HepG2 (cell line): ENCODE data around the gene CYB5A. TPM values are rescaled to one million over a fixed set of nuclear protein-coding genes. Genes with fewer than 3 reads are reported as not detected.

ENCODE experiments used
- ATAC-seq: fragments of 200-7000 bp; cut with Tn5 transposase; 3 replicates; pipeline ENCODE4 v1.9.1; 2020; ENCODE audit warnings: mild to moderate bottlenecking, moderate library complexity
- BruUV-seq: library from RNA; stranded (reverse); fragments of 400-500 nt; replicated peaks from 2 replicates; lab custom pipeline; 2021; lab: Mats Ljungman, UMichigan
- CTCF ChIA-PET: fragments of 300-600 bp; formaldehyde crosslinking; extraction: SDS; loops from one replicate; lab custom pipeline; 2021; ENCODE audit warnings: low total read pairs, inconsistent platforms, low intra/inter-chr PET ratio; lab: Yijun Ruan, JAX
- POLR2A ChIA-PET: fragments of 350-600 bp; sonication (Branson Sonifier 250); formaldehyde crosslinking; loops from one replicate; lab custom pipeline; 2020; ENCODE audit warnings: antibody characterized with exemption, inconsistent platforms; lab: Yijun Ruan, JAX
- DNase-seq: peaks from one replicate; pipeline ENCODE4 v3.0.0-alpha.2; 2015; ENCODE audit warnings: low spot score
- FAIRE-seq: peaks from 3 replicates; lab custom pipeline; 2011; peaks lifted over from hg19 to GRCh38; lab: Jason Lieb, UNC
- H2AFZ ChIP-seq: one replicate; pipeline ENCODE4 v1.6.1; 2011; ENCODE audit warnings: low read length, inconsistent platforms
- H3K27ac ChIP-seq: fragments of 300-600 bp; 3 replicates; pipeline ENCODE4 v1.8.0; 2011; ENCODE audit warnings: mixed run types, mild to moderate bottlenecking, mixed read lengths, low read length, inconsistent platforms; ENCODE audit not compliant: insufficient read depth; ENCODE audit errors: extremely low read length
- H3K27me3 ChIP-seq, 2 experiments: fragments of 200-600 bp in 1 of 2; 2 replicates in 1 of 2; 3 replicates in 1 of 2; pipeline versions ENCODE4 v1.6.0 to v1.8.0; 2011; ENCODE audit warnings: low read length in 2 of 2, mild to moderate bottlenecking in 2 of 2, moderate library complexity in 2 of 2, inconsistent platforms in 1 of 2; ENCODE audit not compliant: insufficient read depth in 2 of 2, control insufficient read depth in 1 of 2
- H3K36me3 ChIP-seq, 2 experiments: fragments of 200-600 bp in 1 of 2; replicated peaks in 1 of 2; 2 replicates in 1 of 2; 3 replicates in 1 of 2; pipeline versions ENCODE4 v1.5.1 to v1.8.0; 2011; ENCODE audit warnings: low read length in 2 of 2, inconsistent platforms in 1 of 2; ENCODE audit not compliant: insufficient read depth in 2 of 2, control insufficient read depth in 1 of 2
- H3K4me1 ChIP-seq: 2 replicates; pipeline ENCODE4 v1.5.1; 2012; ENCODE audit warnings: low read length, inconsistent platforms; ENCODE audit not compliant: insufficient read depth
- H3K4me2 ChIP-seq: 2 replicates; pipeline ENCODE4 v1.6.0; 2011; ENCODE audit warnings: low read depth, low read length, inconsistent platforms
- H3K4me3 ChIP-seq, 3 experiments: fragments of 200-600 bp in 1 of 3; sonication (generic), shearing (Covaris generic) in 1 of 3; replicated peaks in 1 of 3; 2 replicates each; pipeline ENCODE4 v1.5.1; 2011 to 2016; ENCODE audit warnings: low read length in 3 of 3, inconsistent platforms in 2 of 3, low read depth in 2 of 3, mild to moderate bottlenecking in 2 of 3, control low read depth in 1 of 3, mixed read lengths in 1 of 3; ENCODE audit not compliant: insufficient read depth in 1 of 3
- H3K79me2 ChIP-seq: one replicate; pipeline ENCODE4 v1.6.1; 2011; ENCODE audit warnings: low read length, inconsistent platforms; ENCODE audit not compliant: insufficient read depth
- H3K9ac ChIP-seq: 2 replicates; pipeline ENCODE4 v1.6.0; 2011; ENCODE audit warnings: mild to moderate bottlenecking, low read depth, low read length, inconsistent platforms; ENCODE audit not compliant: insufficient read depth
- H3K9me3 ChIP-seq: 2 replicates; pipeline ENCODE4 v1.5.1; 2012; ENCODE audit warnings: mild to moderate bottlenecking, low read length
- H4K20me1 ChIP-seq: 2 replicates; pipeline ENCODE4 v1.6.0; 2011; ENCODE audit warnings: inconsistent platforms, mild to moderate bottlenecking, low read length, moderate library complexity; ENCODE audit not compliant: insufficient read depth
- CENPX ChIP-seq: sonication (generic); formaldehyde crosslinking; IDR thresholded peaks from 2 replicates; pipeline ENCODE4 v1.9.0; 2021; ENCODE audit warnings: mild to moderate bottlenecking, missing genetic modification reagents, moderate library complexity
- DPF2 ChIP-seq: sonication (generic); formaldehyde crosslinking; IDR thresholded peaks from 2 replicates; pipeline ENCODE4 v1.4.0; 2020; ENCODE audit warnings: mild to moderate bottlenecking, low read depth, missing genetic modification reagents, borderline replicate concordance
- FOXA1 ChIP-seq, 2 experiments: fragments of 450-650 bp in 1 of 2; sonication (generic) in 1 of 2; formaldehyde crosslinking in 1 of 2; IDR thresholded peaks; 2 replicates each; pipeline versions ENCODE4 v1.4.0 to v1.6.1; 2016 to 2020; ENCODE audit warnings: missing genetic modification reagents in 1 of 2
- GFI1 ChIP-seq: sonication (generic); formaldehyde crosslinking; IDR thresholded peaks from 2 replicates; pipeline ENCODE4 v1.5.0; 2020; ENCODE audit warnings: missing genetic modification reagents, mild to moderate bottlenecking, borderline replicate concordance
- GMEB2 ChIP-seq: IDR thresholded peaks from 2 replicates; pipeline ENCODE4 v1.6.1; 2016; ENCODE audit warnings: missing biosample characterization, missing genetic modification reagents, low read depth
- GPBP1L1 ChIP-seq: sonication (generic); formaldehyde crosslinking; IDR thresholded peaks from 2 replicates; pipeline ENCODE4 v1.5.0; 2020; ENCODE audit warnings: mild to moderate bottlenecking, missing genetic modification reagents
- HIC2 ChIP-seq: sonication (generic); formaldehyde crosslinking; IDR thresholded peaks from 2 replicates; pipeline ENCODE4 v1.9.0; 2022; ENCODE audit warnings: low read depth, missing genetic modification reagents
- RNF2 ChIP-seq: fragments of 450-650 bp; conservative IDR thresholded peaks from 2 replicates; pipeline ENCODE4 v1.6.1; 2016; ENCODE audit warnings: low read depth
- STAG1 ChIP-seq: sonication (generic); formaldehyde crosslinking; IDR thresholded peaks from 2 replicates; pipeline ENCODE4 v1.4.0; 2020; ENCODE audit warnings: missing genetic modification reagents
- ZBTB20 ChIP-seq: sonication (generic); formaldehyde crosslinking; IDR thresholded peaks from 2 replicates; pipeline ENCODE4 v1.8.1; 2023; ENCODE audit warnings: missing genetic modification reagents, low read depth, mild to moderate bottlenecking, borderline replicate concordance
- ZNF230 ChIP-seq: sonication (generic); formaldehyde crosslinking; IDR thresholded peaks from 2 replicates; pipeline ENCODE4 v1.4.0; 2020; ENCODE audit warnings: mild to moderate bottlenecking, missing genetic modification reagents
- ZNF530 ChIP-seq: sonication (generic); formaldehyde crosslinking; IDR thresholded peaks from 2 replicates; pipeline ENCODE4 v1.5.0; 2020; ENCODE audit warnings: low read depth, mild to moderate bottlenecking, missing genetic modification reagents
- ZNF546 ChIP-seq: sonication (generic); formaldehyde crosslinking; conservative IDR thresholded peaks from 2 replicates; pipeline ENCODE4 v1.8.1; 2023; ENCODE audit warnings: mild to moderate bottlenecking, missing genetic modification reagents
- WGBS: methylation state at CpG from one replicate; pipeline ENCODE4 v1.1.6; 2017; ENCODE audit warnings: low lambda C conversion rate; 5-methylcytosine and 5-hydroxymethylcytosine counted together
- in situ Hi-C: cut with HindIII; loops from 2 replicates; pipeline ENCODE4 v1.10.0; 2017; ENCODE audit warnings: low pct_unique_long_range_greater_than_20kb; ENCODE audit not compliant: extremely low pct_ligation_motif_present
- intact Hi-C: fragments of 100-400 bp; cut with micrococcal nuclease; formaldehyde crosslinking; loops from one replicate; pipeline ENCODE4 v1.10.0; 2022; ENCODE audit not compliant: unreplicated experiment
- polyA plus RNA-seq, 8 experiments: library from polyadenylated mRNA; depleted of rRNA in 3 of 8; stranded (reverse) in 7 of 8; unstranded in 1 of 8; fragments of >200 nt; fragmentation: Illumina TruSeq in 4 of 8; extraction: Trizol in 4 of 8; gene quantifications; 2 replicates each; pipeline versions ENCODE4 v1.2.1 to v1.2.3, GENCODE V29; 2011 to 2016; ENCODE audit warnings: low read depth in 4 of 8, missing spikeins in 1 of 8, mixed read lengths in 1 of 8; ENCODE audit not compliant: insufficient read depth in 1 of 8
- total RNA-seq, 5 experiments: library from RNA; depleted of rRNA; stranded (reverse); fragments of >200 nt; fragmentation: Illumina TruSeq; extraction: Trizol; gene quantifications; 2 replicates each; pipeline ENCODE4 v1.2.3, GENCODE V29; 2016; ENCODE audit warnings: low read depth in 1 of 5
- TF ChIP-seq, protein P1 (sequence below): IDR thresholded peaks from 2 replicates; pipeline ENCODE4 v1.6.1; 2016; ENCODE audit warnings: missing compliant biosample characterization, missing genetic modification reagents, borderline replicate concordance
- TF ChIP-seq, protein P2 (sequence below): sonication (generic); formaldehyde crosslinking; conservative IDR thresholded peaks from 2 replicates; pipeline ENCODE4 v1.4.0; 2020; ENCODE audit warnings: mild to moderate bottlenecking, missing genetic modification reagents, moderate library complexity

CYB5A gene
- total and polyA plus RNA-seq, 2 of the 13 experiments (the other 11 are each of a cell fraction or from before 2014, with no cell fraction given), result 215 to 356 TPM

DNA sequence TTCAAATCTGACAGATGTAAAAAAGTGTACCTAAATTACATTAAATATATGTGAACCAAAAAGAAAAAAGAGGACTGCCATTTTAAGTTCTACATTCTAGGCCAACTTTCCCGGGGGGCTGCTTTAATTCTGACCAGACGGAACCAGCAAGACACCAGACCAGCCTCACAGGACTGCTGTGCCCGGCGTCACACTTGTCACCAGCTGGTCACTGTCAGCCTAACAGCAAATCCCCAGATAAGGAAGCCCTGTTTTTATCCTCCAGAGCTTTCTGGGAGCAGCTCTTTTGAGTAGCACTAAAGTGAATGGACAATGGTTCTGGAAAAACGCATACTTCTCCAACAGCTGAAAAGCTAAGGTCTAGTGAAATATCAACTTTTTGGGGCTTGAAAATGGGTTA is 35.6 kb downstream of the CYB5A start:
- no peak overlapping the region for H3K27ac ChIP-seq
- DNase-seq (no peak), FAIRE-seq (no peak), ATAC-seq (no peak)
- peaks cover 4 to 38% of the 10 kb centered on the region in 2 experiments for H3K36me3 ChIP-seq
- H3K9ac ChIP-seq, result no peak overlapping the region
- in situ Hi-C loops, result no loop called here
- peaks cover 26% of the 10 kb centered on the region for H3K4me1 ChIP-seq
- peaks cover 2% of the 10 kb centered on the region for H3K79me2 ChIP-seq
- intact Hi-C loops, result no loop called here
- WGBS, result 97% methylated on average over 5 of the region's 5 CpGs
- no TSS peak for BruUV-seq
- no peaks in the 10 kb centered on the region for H3K27me3 ChIP-seq
- ChIA-PET CTCF (no interaction called here), POLR2A (no interaction called here)
- no peak overlapping the region for H3K4me2 ChIP-seq
- H2AFZ ChIP-seq, result no peak overlapping the region
- H3K4me3 ChIP-seq, result no peak overlapping the region
- no peaks in the 10 kb centered on the region for H3K9me3 ChIP-seq
- no peaks in the 10 kb centered on the region for H4K20me1 ChIP-seq
- TF ChIP-seq ZNF530 (CRISPR knock-in tag) (no peak), GMEB2 (no peak), FOXA1 (IDR thresholded peaks at IDR 0.05) (no peak), FOXA1 (CRISPR knock-in tag; IDR thresholded peaks at IDR 0.05) (no peak), DPF2 (CRISPR knock-in tag) (no peak), GPBP1L1 (CRISPR knock-in tag) (no peak), RNF2 (no peak), CENPX (CRISPR knock-in tag) (no peak), GFI1 (CRISPR knock-in tag) (no peak), ZNF230 (CRISPR knock-in tag) (no peak), STAG1 (CRISPR knock-in tag) (no peak), HIC2 (no peak), ZBTB20 (no peak), ZNF546 (CRISPR knock-in tag) (no peak)
- TF ChIP-seq, protein P1, sequence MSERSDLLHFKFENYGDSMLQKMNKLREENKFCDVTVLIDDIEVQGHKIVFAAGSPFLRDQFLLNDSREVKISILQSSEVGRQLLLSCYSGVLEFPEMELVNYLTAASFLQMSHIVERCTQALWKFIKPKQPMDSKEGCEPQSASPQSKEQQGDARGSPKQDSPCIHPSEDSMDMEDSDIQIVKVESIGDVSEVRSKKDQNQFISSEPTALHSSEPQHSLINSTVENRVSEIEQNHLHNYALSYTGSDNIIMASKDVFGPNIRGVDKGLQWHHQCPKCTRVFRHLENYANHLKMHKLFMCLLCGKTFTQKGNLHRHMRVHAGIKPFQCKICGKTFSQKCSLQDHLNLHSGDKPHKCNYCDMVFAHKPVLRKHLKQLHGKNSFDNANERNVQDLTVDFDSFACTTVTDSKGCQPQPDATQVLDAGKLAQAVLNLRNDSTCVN (CRISPR knock-in tag), result no peak
- TF ChIP-seq, protein P2, sequence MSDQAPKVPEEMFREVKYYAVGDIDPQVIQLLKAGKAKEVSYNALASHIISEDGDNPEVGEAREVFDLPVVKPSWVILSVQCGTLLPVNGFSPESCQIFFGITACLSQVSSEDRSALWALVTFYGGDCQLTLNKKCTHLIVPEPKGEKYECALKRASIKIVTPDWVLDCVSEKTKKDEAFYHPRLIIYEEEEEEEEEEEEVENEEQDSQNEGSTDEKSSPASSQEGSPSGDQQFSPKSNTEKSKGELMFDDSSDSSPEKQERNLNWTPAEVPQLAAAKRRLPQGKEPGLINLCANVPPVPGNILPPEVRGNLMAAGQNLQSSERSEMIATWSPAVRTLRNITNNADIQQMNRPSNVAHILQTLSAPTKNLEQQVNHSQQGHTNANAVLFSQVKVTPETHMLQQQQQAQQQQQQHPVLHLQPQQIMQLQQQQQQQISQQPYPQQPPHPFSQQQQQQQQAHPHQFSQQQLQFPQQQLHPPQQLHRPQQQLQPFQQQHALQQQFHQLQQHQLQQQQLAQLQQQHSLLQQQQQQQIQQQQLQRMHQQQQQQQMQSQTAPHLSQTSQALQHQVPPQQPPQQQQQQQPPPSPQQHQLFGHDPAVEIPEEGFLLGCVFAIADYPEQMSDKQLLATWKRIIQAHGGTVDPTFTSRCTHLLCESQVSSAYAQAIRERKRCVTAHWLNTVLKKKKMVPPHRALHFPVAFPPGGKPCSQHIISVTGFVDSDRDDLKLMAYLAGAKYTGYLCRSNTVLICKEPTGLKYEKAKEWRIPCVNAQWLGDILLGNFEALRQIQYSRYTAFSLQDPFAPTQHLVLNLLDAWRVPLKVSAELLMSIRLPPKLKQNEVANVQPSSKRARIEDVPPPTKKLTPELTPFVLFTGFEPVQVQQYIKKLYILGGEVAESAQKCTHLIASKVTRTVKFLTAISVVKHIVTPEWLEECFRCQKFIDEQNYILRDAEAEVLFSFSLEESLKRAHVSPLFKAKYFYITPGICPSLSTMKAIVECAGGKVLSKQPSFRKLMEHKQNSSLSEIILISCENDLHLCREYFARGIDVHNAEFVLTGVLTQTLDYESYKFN (CRISPR knock-in tag), result no peak
